Right lobe of liver (tissue), 6 donors: ENCODE data around the gene IGFL4. TPM values are rescaled to one million over a fixed set of nuclear protein-coding genes. Genes with fewer than 3 reads are reported as not detected.

Experiments
- ATAC-seq, 4 donors: fragments of 200-7000 bp; cut with Tn5 transposase; one replicate each; pipeline ENCODE4 v1.9.1; 2020; ENCODE audit warnings: mild to moderate bottlenecking in 4 of 4, moderate library complexity in 4 of 4
- DNase-seq, 3 donors: peaks; one replicate each; pipeline ENCODE4 v3.0.0-alpha.2; 2020
- H3K27ac ChIP-seq, 3 donors: fragments of 200-600 bp; one replicate each; pipeline ENCODE4 v1.8.0; 2022
- H3K27me3 ChIP-seq, 2 donors: fragments of 200-600 bp; one replicate each; pipeline ENCODE4 v1.8.0; 2022
- H3K36me3 ChIP-seq, 4 donors: fragments of 200-600 bp; sonication (generic) in 1 of 4; one replicate each; pipeline versions ENCODE4 v1.5.1 to v1.8.0; 2017 to 2022; ENCODE audit warnings: control low read depth in 1 of 4
- H3K4me1 ChIP-seq, 4 donors: fragments of 200-600 bp; sonication (generic) in 1 of 4; one replicate each; pipeline versions ENCODE4 v1.5.1 to v1.8.0; 2017 to 2022; ENCODE audit warnings: control low read depth in 1 of 4
- H3K4me3 ChIP-seq, 3 donors: fragments of 200-600 bp; one replicate each; pipeline ENCODE4 v1.8.0; 2022
- H3K9me3 ChIP-seq, 4 donors: fragments of 200-600 bp; sonication (generic) in 1 of 4; one replicate each; pipeline versions ENCODE4 v1.5.1 to v1.8.0; 2017 to 2022; ENCODE audit warnings: control low read depth in 1 of 4
- CTCF ChIP-seq, 4 donors: fragments of 200-600 bp in 3 of 4; fragments of 450-650 bp in 1 of 4; IDR thresholded peaks; one replicate each; pipeline versions ENCODE4 v1.5.1 to v1.8.0; 2016 to 2022; ENCODE audit warnings: antibody characterized with exemption in 4 of 4, mild to moderate bottlenecking in 2 of 4
- POLR2A ChIP-seq: fragments of 450-650 bp; IDR thresholded peaks from one replicate; pipeline ENCODE4 v1.6.1; 2017; ENCODE audit warnings: antibody characterized with exemption, mild to moderate bottlenecking
- WGBS: methylation state at CpG from one replicate; pipeline ENCODE4 v1.1.6; 2018; ENCODE audit warnings: low coverage, low lambda C conversion rate; ENCODE audit not compliant: insufficient coverage; ENCODE audit errors: missing lambda C conversion rate; 5-methylcytosine and 5-hydroxymethylcytosine counted together
- intact Hi-C, 2 donors: fragments of 100-400 bp; cut with DNase I; formaldehyde crosslinking; loops; one replicate each; pipeline versions ENCODE4 v1.11.2 to v1.14.1; 2022
- total RNA-seq, 6 experiments: library from RNA; depleted of rRNA in 2 of 6; stranded (reverse); fragments of >200 nt in 2 of 6; fragmentation: NEBNext Ultra II Directional in 3 of 6; extraction: Animal tissue kit (Norgen Biotek cat#: 25700) in 3 of 6; gene quantifications; one replicate each; pipeline versions ENCODE4 v1.1.0 to v1.2.4, GENCODE V29; 2016 to 2023
- donor health status: DM: no; HTN: yes; CAD: no.
- donor health status: DM: no; HTN: no; CAD: no.
- donor health status: DM: no; HTN: no; CAD: no.
- donor health status: DM: no; HTN: yes; CAD: no.
- donor health status: DM: no; HTN: yes; CAD: no.

The IGFL4 gene
- total RNA-seq, 6 experiments from 2014 or later = not detected

- no peaks in the 10 kb centered on the region for H3K27me3 ChIP-seq
- intact Hi-C loops = no loop called here
- no peak overlapping the region for H3K4me3 ChIP-seq
- H3K4me1 ChIP-seq = no peaks in the 10 kb centered on the region
- TF ChIP-seq POLR2A (no peak), CTCF (IDR thresholded peaks at IDR 0.05) (no peak)
- H3K27ac ChIP-seq = no peak overlapping the region
- 88% methylated on average over 1 of the region's 1 CpG for WGBS
- H3K36me3 ChIP-seq = no peaks in the 10 kb centered on the region
- ATAC-seq (no peak), DNase-seq (no peak)
- H3K9me3 ChIP-seq = no peaks in the 10 kb centered on the region
These were observed 26.9 kb upstream of the IGFL4 start for GRCh38 chr19:46067691-46068090.

GRCh38 chr19:46066471-46066870 lies 25.7 kb upstream of the IGFL4 start:
- DNase-seq = no peak
- WGBS = 56% methylated on average over 1 of the region's 1 CpG
- Histone ChIP-seq H3K27ac (no peak overlapping the region), H3K4me1 (no peaks in the 10 kb centered on the region), H3K4me3 (no peak overlapping the region), H3K9me3 (no peaks in the 10 kb centered on the region), H3K27me3 (no peaks in the 10 kb centered on the region), H3K36me3 (no peaks in the 10 kb centered on the region)
- TF ChIP-seq POLR2A (no peak), CTCF (IDR thresholded peaks at IDR 0.05) (no peak)
- intact Hi-C loops = no loop called here
- no peak for ATAC-seq

- H3K27ac ChIP-seq = no peak overlapping the region
- no peak for TF ChIP-seq POLR2A
- no peak for TF ChIP-seq CTCF (IDR thresholded peaks at IDR 0.05)
- 53% methylated on average over 7 of the region's 7 CpGs for WGBS
- no peaks in the 10 kb centered on the region for H3K4me1 ChIP-seq
- H3K36me3 ChIP-seq = no peaks in the 10 kb centered on the region
- H3K4me3 ChIP-seq = no peak overlapping the region
- H3K9me3 ChIP-seq = no peaks in the 10 kb centered on the region
- DNase-seq (no peak), ATAC-seq (no peak)
- intact Hi-C loops = no loop called here
- H3K27me3 ChIP-seq = no peaks in the 10 kb centered on the region
These were observed 24.8 kb upstream of the IGFL4 start for GRCh38 chr19:46065486-46066071.

GRCh38 chr19:46063201-46063600 lies 22.4 kb upstream of the IGFL4 start:
- no peak overlapping the region for H3K4me3 ChIP-seq
- no peaks in the 10 kb centered on the region for H3K4me1 ChIP-seq
- H3K36me3 ChIP-seq = no peaks in the 10 kb centered on the region
- no peak for TF ChIP-seq POLR2A
- DNase-seq = no peak
- no peaks in the 10 kb centered on the region for H3K27me3 ChIP-seq
- 42% methylated on average over 2 of the region's 3 CpGs for WGBS
- intact Hi-C loops = no loop called here
- no peak overlapping the region for H3K27ac ChIP-seq
- no peak for ATAC-seq
- no peaks in the 10 kb centered on the region for H3K9me3 ChIP-seq

- no peaks in the 10 kb centered on the region for H3K4me1 ChIP-seq
- no peak overlapping the region for H3K27ac ChIP-seq
- 74% methylated on average over 2 of the region's 2 CpGs for WGBS
- no peaks in the 10 kb centered on the region for H3K9me3 ChIP-seq
- ATAC-seq = no peak
- no peaks in the 10 kb centered on the region for H3K36me3 ChIP-seq
- no peaks in the 10 kb centered on the region for H3K27me3 ChIP-seq
- H3K4me3 ChIP-seq = no peak overlapping the region
- DNase-seq = no peak
- intact Hi-C loops = no loop called here
- TF ChIP-seq CTCF (IDR thresholded peaks at IDR 0.05) = no peak
- no peak for TF ChIP-seq POLR2A
These were observed 19.2 kb upstream of the IGFL4 start for GRCh38 chr19:46060012-46060411.
